Measurements from ENCODE around the gene BTG2.
"Not testable (repeated sequence)": the region's sequence is repeated elsewhere in the genome, so short reads cannot be mapped to it uniquely, and the experiment has no call there.

BTG2 gene

GRCh38 chr1:203288400-203288799, 16.9 kb upstream of the BTG2 start:
- H3K36me3 ChIP-seq (ENCODE audit: control insufficient read depth, insufficient read depth, low read length): no peaks in the 10 kb centered on the region
- no peaks in the 10 kb centered on the region for H3K9me3 ChIP-seq (ENCODE audit: control insufficient read depth, low read length)
- peaks cover 70% of the 10 kb centered on the region for H3K4me1 ChIP-seq (ENCODE audit: control insufficient read depth, insufficient read depth, low read length)
- H3K27me3 ChIP-seq (ENCODE audit: control insufficient read depth, insufficient read depth, low read length): no peaks in the 10 kb centered on the region
- H3K4me3 ChIP-seq (ENCODE audit: low read length): no peak overlapping the region
- H3K9ac ChIP-seq (ENCODE audit: low read length): no peak overlapping the region

DNA sequence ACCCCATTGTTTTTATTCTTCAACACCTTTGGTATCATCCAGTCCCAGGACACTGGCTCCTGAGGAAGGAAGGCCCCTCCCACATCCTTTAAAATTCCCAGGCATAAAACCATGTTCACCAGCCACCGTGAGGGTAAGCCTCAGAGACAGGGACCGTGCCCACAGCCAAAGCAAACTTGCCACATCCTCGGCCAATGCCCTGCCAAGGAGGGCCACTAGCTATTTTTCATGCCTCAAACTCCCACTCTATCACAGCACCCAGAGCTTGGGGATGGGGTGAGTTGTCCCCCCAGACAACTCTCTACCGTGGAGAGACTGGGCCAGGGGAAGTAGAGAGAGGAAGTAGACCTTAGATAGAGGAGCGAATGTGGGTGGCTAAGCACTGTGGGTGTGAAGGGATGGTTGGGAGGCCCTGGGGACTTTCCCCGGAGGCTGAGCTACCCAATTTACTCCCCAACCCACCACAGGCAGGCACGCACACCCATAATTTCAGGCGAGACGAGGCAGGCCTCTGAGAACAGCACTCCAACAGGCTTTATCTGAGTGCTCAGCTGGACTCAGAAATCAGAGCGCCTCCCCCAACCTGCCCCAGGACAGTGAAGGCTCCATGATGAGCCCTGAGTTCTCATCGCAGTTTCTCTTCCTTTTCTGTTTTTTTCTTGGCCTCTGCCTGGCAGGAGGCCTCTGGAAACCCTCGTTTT, 15.9 kb upstream of the BTG2 start:
- Histone ChIP-seq H3K27me3 (ENCODE audit: control insufficient read depth, insufficient read depth, low read length) (no peaks in the 10 kb centered on the region), H3K9me3 (ENCODE audit: control insufficient read depth, low read length) (no peaks in the 10 kb centered on the region), H3K4me1 (ENCODE audit: control insufficient read depth, insufficient read depth, low read length) (peaks cover 68% of the 10 kb centered on the region), H3K36me3 (ENCODE audit: control insufficient read depth, insufficient read depth, low read length) (no peaks in the 10 kb centered on the region), H3K4me3 (ENCODE audit: low read length) (no peak overlapping the region), H3K9ac (ENCODE audit: low read length) (peak overlapping the region; percentile 75)

- H3K36me3 ChIP-seq (ENCODE audit: control insufficient read depth, insufficient read depth, low read length): no peaks in the 10 kb centered on the region
- no peaks in the 10 kb centered on the region for H3K27me3 ChIP-seq (ENCODE audit: control insufficient read depth, insufficient read depth, low read length)
- H3K4me1 ChIP-seq (ENCODE audit: control insufficient read depth, insufficient read depth, low read length): peaks cover 68% of the 10 kb centered on the region
- H3K4me3 ChIP-seq (ENCODE audit: low read length): peak overlapping the region; percentile 21
- H3K9ac ChIP-seq (ENCODE audit: low read length): peak overlapping the region; percentile 75
- no peaks in the 10 kb centered on the region for H3K9me3 ChIP-seq (ENCODE audit: control insufficient read depth, low read length)
Observed at GRCh38 chr1:203289982-203290260, 15.4 kb upstream of the BTG2 start.

- no peaks in the 10 kb centered on the region for H3K27me3 ChIP-seq (ENCODE audit: control insufficient read depth, insufficient read depth, low read length)
- peak overlapping the region; percentile 21 for H3K4me3 ChIP-seq (ENCODE audit: low read length)
- no peaks in the 10 kb centered on the region for H3K36me3 ChIP-seq (ENCODE audit: control insufficient read depth, insufficient read depth, low read length)
- H3K9me3 ChIP-seq (ENCODE audit: control insufficient read depth, low read length): no peaks in the 10 kb centered on the region
- H3K4me1 ChIP-seq (ENCODE audit: control insufficient read depth, insufficient read depth, low read length): peaks cover 68% of the 10 kb centered on the region
- H3K9ac ChIP-seq (ENCODE audit: low read length): peak overlapping the region; percentile 75
Observed at GRCh38 chr1:203290261-203291089, 14.8 kb upstream of the BTG2 start.

DNA sequence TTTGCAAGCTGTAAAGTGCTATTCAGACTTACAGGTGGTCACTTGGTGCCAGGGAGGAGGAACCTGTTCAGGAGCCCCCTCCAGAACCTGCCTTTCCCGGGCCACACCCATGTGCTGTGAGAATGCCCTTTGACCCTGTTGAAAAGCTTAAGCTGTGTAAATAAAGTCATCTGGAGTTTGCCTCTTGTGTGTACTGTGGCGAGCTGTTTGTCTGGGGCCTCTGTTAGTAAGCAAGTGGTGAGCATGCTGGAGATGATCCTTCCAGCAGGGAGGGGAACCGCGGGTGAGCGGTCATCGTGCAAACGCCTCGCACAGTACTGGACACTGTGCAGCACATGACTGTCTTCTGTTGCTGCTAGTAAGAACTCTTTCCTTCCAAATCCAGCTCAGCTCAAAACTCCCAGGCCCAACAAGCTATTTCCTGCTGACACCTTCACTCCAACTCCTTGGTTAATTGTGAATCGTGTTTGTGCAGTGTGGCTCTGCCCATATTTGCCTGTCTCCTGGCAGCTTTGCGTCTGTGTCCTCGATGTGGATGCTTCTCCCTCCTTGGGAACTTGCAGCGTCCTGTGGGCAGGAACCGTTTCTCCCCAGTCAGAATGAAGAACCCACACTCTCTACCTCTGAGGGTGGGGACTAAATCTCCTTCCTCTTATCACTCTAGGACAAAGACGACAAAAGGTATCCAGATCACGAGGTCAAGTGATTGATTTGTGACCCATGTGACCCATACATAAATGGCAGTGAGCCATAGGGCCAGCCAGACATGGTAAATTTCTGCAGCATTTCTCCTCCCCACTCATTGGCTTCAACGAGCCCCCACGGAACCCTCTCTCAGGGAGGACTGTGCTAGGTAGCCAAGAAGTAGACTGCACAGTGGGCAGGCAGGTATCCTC, 13.9 kb upstream of the BTG2 start:
- Histone ChIP-seq H3K4me3 (ENCODE audit: low read length) (no peak overlapping the region), H3K4me1 (ENCODE audit: control insufficient read depth, insufficient read depth, low read length) (peaks cover 59% of the 10 kb centered on the region), H3K36me3 (ENCODE audit: control insufficient read depth, insufficient read depth, low read length) (no peaks in the 10 kb centered on the region), H3K9ac (ENCODE audit: low read length) (peak overlapping the region; percentile 75), H3K27me3 (ENCODE audit: control insufficient read depth, insufficient read depth, low read length) (no peaks in the 10 kb centered on the region), H3K9me3 (ENCODE audit: control insufficient read depth, low read length) (no peaks in the 10 kb centered on the region)

GRCh38 chr1:203295796-203296195, 9.5 kb upstream of the BTG2 start:
- peaks cover 24% of the 10 kb centered on the region for H3K4me1 ChIP-seq (ENCODE audit: control insufficient read depth, insufficient read depth, low read length)
- H3K9me3 ChIP-seq (ENCODE audit: control insufficient read depth, low read length): no peaks in the 10 kb centered on the region
- no peak overlapping the region for H3K9ac ChIP-seq (ENCODE audit: low read length)
- H3K4me3 ChIP-seq (ENCODE audit: low read length): no peak overlapping the region
- no peaks in the 10 kb centered on the region for H3K27me3 ChIP-seq (ENCODE audit: control insufficient read depth, insufficient read depth, low read length)
- H3K36me3 ChIP-seq (ENCODE audit: control insufficient read depth, insufficient read depth, low read length): no peaks in the 10 kb centered on the region

DNA sequence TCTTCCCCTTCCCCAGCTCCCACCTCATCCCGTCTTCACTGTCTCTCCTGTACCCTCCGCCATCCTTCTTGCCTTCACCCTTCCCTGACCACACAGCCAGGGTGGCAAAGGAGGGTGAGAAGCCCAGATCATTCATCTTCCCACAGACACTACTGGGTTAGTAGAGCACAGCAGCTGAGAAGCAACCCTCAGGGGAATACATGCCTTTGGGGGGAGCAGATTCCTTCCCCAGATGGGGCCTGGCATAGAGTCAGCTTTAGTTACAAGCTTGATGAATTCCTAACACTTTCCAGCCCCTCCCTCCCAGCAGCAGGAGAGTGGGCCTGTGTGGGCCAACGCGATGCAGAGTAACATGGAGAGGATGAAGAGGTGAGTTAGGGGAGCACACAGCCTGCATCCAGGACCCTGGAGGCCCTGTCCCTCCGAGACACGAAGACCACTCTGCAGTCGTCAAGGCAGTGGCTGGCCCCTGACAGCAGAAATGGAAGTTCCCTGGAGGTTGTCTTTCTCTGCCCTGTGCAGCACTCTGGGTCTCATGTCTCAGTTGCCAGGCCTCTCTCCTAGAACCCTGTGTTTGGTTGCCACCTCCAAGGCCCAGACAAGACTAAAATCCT, 8.8 kb upstream of the BTG2 start:
- Histone ChIP-seq H3K9ac (ENCODE audit: low read length) (no peak overlapping the region), H3K9me3 (ENCODE audit: control insufficient read depth, low read length) (no peaks in the 10 kb centered on the region), H3K27me3 (ENCODE audit: control insufficient read depth, insufficient read depth, low read length) (no peaks in the 10 kb centered on the region), H3K4me3 (ENCODE audit: low read length) (no peak overlapping the region), H3K4me1 (ENCODE audit: control insufficient read depth, insufficient read depth, low read length) (peaks cover 16% of the 10 kb centered on the region), H3K36me3 (ENCODE audit: control insufficient read depth, insufficient read depth, low read length) (no peaks in the 10 kb centered on the region)

DNA sequence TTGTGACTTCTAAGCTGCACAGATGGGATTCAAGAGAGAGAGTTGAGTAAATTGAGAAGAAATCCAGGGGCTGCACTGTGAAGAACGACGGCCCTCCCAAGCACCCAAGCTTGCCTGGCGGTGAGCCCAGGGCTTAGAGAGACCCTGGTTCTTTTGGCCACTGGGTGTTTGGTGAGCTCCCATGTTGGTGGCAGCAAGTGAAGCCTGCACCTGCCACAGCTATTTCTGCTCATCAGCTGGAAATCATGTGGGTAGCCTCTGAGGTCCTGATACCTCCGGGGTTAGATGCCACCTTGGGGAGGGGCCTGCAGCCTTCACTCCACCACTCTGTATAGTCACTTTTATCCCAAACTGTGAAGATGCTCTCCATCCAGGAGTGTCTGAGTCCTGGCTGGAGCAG, 6.2 kb upstream of the BTG2 start:
- Histone ChIP-seq H3K4me3 (ENCODE audit: low read length) (no peak overlapping the region), H3K36me3 (ENCODE audit: control insufficient read depth, insufficient read depth, low read length) (no peaks in the 10 kb centered on the region), H3K4me1 (ENCODE audit: control insufficient read depth, insufficient read depth, low read length) (peaks cover 11% of the 10 kb centered on the region), H3K27me3 (ENCODE audit: control insufficient read depth, insufficient read depth, low read length) (no peaks in the 10 kb centered on the region), H3K9me3 (ENCODE audit: control insufficient read depth, low read length) (no peaks in the 10 kb centered on the region), H3K9ac (ENCODE audit: low read length) (no peak overlapping the region)

GRCh38 chr1:203299719-203300429, 5.4 kb upstream of the BTG2 start:
- H3K4me3 ChIP-seq (ENCODE audit: low read length); H3K9me3 ChIP-seq (ENCODE audit: control insufficient read depth, low read length); H3K9ac ChIP-seq (ENCODE audit: low read length); H3K27me3 ChIP-seq (ENCODE audit: control insufficient read depth, insufficient read depth, low read length); H3K36me3 ChIP-seq (ENCODE audit: control insufficient read depth, insufficient read depth, low read length): not testable (repeated sequence)
- peaks cover 18% of the 10 kb centered on the region for H3K4me1 ChIP-seq (ENCODE audit: control insufficient read depth, insufficient read depth, low read length)

DNA sequence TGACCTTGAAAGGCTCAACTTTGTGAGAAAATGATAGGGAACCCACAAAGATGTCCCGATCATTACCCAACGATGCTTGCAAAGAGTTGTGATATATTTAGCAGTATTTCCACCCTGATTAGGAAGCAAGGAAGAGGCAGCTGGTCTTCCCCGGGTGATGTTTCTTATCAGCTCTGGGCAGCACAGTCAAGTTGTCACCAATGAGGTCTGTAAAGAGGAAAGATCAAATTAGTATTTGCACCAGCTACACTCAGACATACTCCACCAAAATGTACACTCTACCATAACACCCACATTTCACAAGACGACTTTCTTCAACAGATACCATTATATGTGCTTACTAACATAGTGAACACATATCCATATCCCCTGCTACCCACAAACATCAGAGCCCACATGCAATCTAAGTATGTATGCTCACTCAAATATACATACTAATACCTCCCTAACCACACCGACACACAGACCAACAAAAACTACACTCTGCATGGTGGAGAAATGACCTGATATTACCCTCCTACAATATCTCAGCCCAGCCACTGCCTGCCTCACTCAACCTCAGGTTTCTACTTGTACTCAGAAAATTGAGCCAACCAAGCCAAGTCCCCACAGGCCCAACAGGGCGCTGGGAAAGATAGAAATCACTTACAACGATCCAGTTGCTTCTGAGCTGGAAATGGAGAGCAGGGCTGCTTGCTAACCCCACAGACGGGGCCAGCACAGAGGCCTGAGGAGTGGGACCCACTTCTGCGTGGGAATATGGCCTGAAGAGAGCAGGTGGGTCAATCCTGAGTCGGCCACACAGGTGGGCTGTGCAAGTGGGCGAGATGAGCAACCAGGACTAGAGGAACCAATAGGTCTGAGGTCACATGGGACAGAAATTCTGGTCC, 4.6 kb upstream of the BTG2 start:
- H3K9me3 ChIP-seq (ENCODE audit: control insufficient read depth, low read length): no peaks in the 10 kb centered on the region
- peaks cover 20% of the 10 kb centered on the region for H3K4me1 ChIP-seq (ENCODE audit: control insufficient read depth, insufficient read depth, low read length)
- H3K9ac ChIP-seq (ENCODE audit: low read length): no peak overlapping the region
- no peak overlapping the region for H3K4me3 ChIP-seq (ENCODE audit: low read length)
- H3K27me3 ChIP-seq (ENCODE audit: control insufficient read depth, insufficient read depth, low read length): no peaks in the 10 kb centered on the region
- no peaks in the 10 kb centered on the region for H3K36me3 ChIP-seq (ENCODE audit: control insufficient read depth, insufficient read depth, low read length)

- Histone ChIP-seq H3K9me3 (ENCODE audit: control insufficient read depth, low read length) (no peaks in the 10 kb centered on the region), H3K9ac (ENCODE audit: low read length) (no peak overlapping the region), H3K4me3 (ENCODE audit: low read length) (no peak overlapping the region), H3K36me3 (ENCODE audit: control insufficient read depth, insufficient read depth, low read length) (peaks cover 4% of the 10 kb centered on the region), H3K27me3 (ENCODE audit: control insufficient read depth, insufficient read depth, low read length) (no peaks in the 10 kb centered on the region), H3K4me1 (ENCODE audit: control insufficient read depth, insufficient read depth, low read length) (peaks cover 20% of the 10 kb centered on the region)
Observed at GRCh38 chr1:203301331-203301668, 4.0 kb upstream of the BTG2 start.
